Mesodermal cell (in vitro differentiated cells): Measurements from ENCODE around the gene CNNM4.

Source experiments
- H3K27ac ChIP-seq: 2 replicates; pipeline ENCODE4 v1.7.0; 2013; ENCODE audit warnings: mild to moderate bottlenecking, low read depth, low read length, moderate library complexity; ENCODE audit not compliant: severe bottlenecking
- H3K36me3 ChIP-seq: 2 replicates; pipeline ENCODE4 v1.7.1; 2013; ENCODE audit warnings: mild to moderate bottlenecking, low read length, moderate library complexity; ENCODE audit not compliant: control insufficient read depth, insufficient read depth
- H3K4me1 ChIP-seq: one replicate; pipeline ENCODE4 v1.7.1; 2013; ENCODE audit warnings: mild to moderate bottlenecking, low read length; ENCODE audit not compliant: insufficient read depth, control insufficient read depth, poor library complexity, severe bottlenecking
- H3K4me3 ChIP-seq: 2 replicates; pipeline ENCODE4 v1.7.0; 2013; ENCODE audit warnings: low read length, control low read depth, mild to moderate bottlenecking; ENCODE audit not compliant: insufficient read depth, poor library complexity, severe bottlenecking; ENCODE audit errors: extremely low read depth
- H3K9me3 ChIP-seq: 2 replicates; pipeline ENCODE4 v1.7.1; 2013; ENCODE audit warnings: mild to moderate bottlenecking, low read length, moderate library complexity; ENCODE audit not compliant: control insufficient read depth
- WGBS, 2 experiments: methylation state at CpG; one replicate each; pipeline ENCODE4 v1.1.5; 2013; ENCODE audit warnings: missing lambda C conversion rate in 2 of 2; ENCODE audit not compliant: insufficient coverage in 2 of 2; 5-methylcytosine and 5-hydroxymethylcytosine counted together

Gene CNNM4

DNA sequence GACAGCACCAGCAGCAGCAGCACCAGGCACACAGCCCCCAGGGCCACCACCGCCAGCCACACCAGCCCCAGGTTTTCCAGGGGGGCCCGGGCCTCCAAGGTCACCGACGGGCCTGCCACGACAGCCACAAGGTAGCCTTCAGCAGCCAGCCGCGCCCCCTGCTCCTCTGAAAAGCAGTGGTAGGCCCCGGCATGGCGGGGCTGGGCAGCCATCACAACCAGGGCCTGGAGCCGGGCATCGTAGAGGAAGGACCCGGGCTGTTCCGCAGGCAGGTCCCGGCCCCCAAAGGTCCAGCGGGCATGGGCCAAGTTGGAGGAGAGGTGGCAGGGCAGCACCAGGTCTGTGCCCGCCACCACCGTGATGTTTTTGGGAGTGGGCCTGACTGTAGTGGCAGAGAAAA, 100.4 kb downstream of the CNNM4 start:
- peaks cover 18% of the 10 kb centered on the region for H3K4me1 ChIP-seq
- WGBS, 2 experiments, result 90 to 98% methylated on average over 10 to 17 of the region's 17 CpGs
- no peak overlapping the region for H3K27ac ChIP-seq
- H3K9me3 ChIP-seq, result no peaks in the 10 kb centered on the region
- H3K36me3 ChIP-seq, result peaks cover 62% of the 10 kb centered on the region
- no peak overlapping the region for H3K4me3 ChIP-seq
